DND-41 (cell line): ENCODE results near the gene PARVB.

ENCODE experiments used
- EZH2 ChIP-seq: IDR thresholded peaks from 3 replicates; pipeline ENCODE4 v1.6.1; 2012; ENCODE audit warnings: borderline replicate concordance, low read depth, mild to moderate bottlenecking, moderate library complexity, low read length, inconsistent platforms; ENCODE audit not compliant: severe bottlenecking
- TF ChIP-seq, protein P1 (sequence below): IDR thresholded peaks from 2 replicates; pipeline ENCODE4 v1.5.1; 2012; ENCODE audit warnings: borderline replicate concordance, low read length, moderate library complexity, mild to moderate bottlenecking; ENCODE audit not compliant: poor library complexity, severe bottlenecking; ENCODE audit errors: extremely low read depth

DNA sequence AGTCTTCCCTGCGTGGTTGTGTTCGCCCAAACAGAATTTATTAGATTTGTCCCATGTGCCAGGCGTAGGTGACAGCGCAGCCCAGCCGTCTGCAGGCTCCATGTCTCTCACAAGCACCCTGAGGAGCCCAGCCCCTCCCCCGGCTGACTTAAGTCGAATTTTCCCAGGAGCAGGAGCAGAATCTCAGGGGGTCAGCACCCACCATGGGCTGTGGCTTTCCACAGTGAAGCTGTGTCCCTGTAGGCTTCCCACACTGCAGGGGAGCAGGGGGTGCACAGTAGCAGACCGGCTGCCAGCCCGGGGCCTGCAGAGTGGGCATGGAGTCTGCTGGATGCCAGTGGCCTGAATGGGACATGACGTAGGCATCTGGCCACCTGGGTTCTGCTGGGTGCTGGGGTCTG, 172.6 kb downstream of the PARVB start:
- TF ChIP-seq, protein P1, sequence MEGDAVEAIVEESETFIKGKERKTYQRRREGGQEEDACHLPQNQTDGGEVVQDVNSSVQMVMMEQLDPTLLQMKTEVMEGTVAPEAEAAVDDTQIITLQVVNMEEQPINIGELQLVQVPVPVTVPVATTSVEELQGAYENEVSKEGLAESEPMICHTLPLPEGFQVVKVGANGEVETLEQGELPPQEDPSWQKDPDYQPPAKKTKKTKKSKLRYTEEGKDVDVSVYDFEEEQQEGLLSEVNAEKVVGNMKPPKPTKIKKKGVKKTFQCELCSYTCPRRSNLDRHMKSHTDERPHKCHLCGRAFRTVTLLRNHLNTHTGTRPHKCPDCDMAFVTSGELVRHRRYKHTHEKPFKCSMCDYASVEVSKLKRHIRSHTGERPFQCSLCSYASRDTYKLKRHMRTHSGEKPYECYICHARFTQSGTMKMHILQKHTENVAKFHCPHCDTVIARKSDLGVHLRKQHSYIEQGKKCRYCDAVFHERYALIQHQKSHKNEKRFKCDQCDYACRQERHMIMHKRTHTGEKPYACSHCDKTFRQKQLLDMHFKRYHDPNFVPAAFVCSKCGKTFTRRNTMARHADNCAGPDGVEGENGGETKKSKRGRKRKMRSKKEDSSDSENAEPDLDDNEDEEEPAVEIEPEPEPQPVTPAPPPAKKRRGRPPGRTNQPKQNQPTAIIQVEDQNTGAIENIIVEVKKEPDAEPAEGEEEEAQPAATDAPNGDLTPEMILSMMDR = no peak
- TF ChIP-seq EZH2 = no peak
